GM12878 (cell line): Measurements from ENCODE around the gene CHCHD3. TPM values are rescaled to one million over a fixed set of nuclear protein-coding genes. Genes with fewer than 3 reads are reported as not detected.
A peak's percentile ranks its signal among the peaks of the same experiment; 100 is the strongest.

Source experiments
- ATAC-seq: fragments of 200-7000 bp; cut with Tn5 transposase; 3 replicates; pipeline ENCODE4 v1.9.1; 2020; ENCODE audit warnings: mild to moderate bottlenecking, moderate library complexity
- BruUV-seq: library from RNA; stranded (reverse); fragments of 400-500 nt; replicated peaks from 2 replicates; lab custom pipeline; 2021; lab: Mats Ljungman, UMichigan
- CTCF ChIA-PET: fragments of 300-600 bp; sonication (Branson Sonifier 250); formaldehyde crosslinking; extraction: SDS; loops from one replicate; lab custom pipeline; 2021; ENCODE audit warnings: inconsistent platforms; lab: Yijun Ruan, JAX
- POLR2A ChIA-PET: fragments of 350-600 bp; formaldehyde crosslinking; extraction: SDS; loops from one replicate; lab custom pipeline; 2021; ENCODE audit warnings: inconsistent platforms; lab: Charles Lee
- RAD21 ChIA-PET: fragments of 300-600 bp; sonication (Branson Sonifier 250); formaldehyde crosslinking; loops from one replicate; lab custom pipeline; 2023; ENCODE audit warnings: antibody characterized with exemption; ENCODE audit not compliant: unreplicated experiment; lab: Charles Lee
- SMC1A ChIA-PET: fragments of 300-600 bp; sonication (Branson Sonifier 250); formaldehyde crosslinking; loops from one replicate; lab custom pipeline; 2023; ENCODE audit not compliant: unreplicated experiment, uncharacterized antibody; lab: Charles Lee
- DNase-seq: peaks from one replicate; pipeline ENCODE4 v3.0.0-alpha.2; 2011; ENCODE audit warnings: low read depth, low spot score
- FAIRE-seq: peaks from 3 replicates; lab custom pipeline; 2011; peaks lifted over from hg19 to GRCh38; lab: Jason Lieb, UNC
- H2AFZ ChIP-seq: 2 replicates; pipeline ENCODE4 v1.6.0; 2011; ENCODE audit warnings: low read depth, low read length, control low read depth; ENCODE audit not compliant: control insufficient read depth
- H3K27ac ChIP-seq: 2 replicates; pipeline ENCODE4 v1.5.1; 2011; ENCODE audit warnings: control low read depth; ENCODE audit not compliant: control insufficient read depth, insufficient read depth
- H3K27me3 ChIP-seq, 2 experiments: replicated peaks in 1 of 2; 2 replicates each; pipeline versions ENCODE4 v1.6.0 to v1.6.1; 2011; ENCODE audit warnings: low read length in 1 of 2; ENCODE audit not compliant: control insufficient read depth in 2 of 2, insufficient read depth in 2 of 2
- H3K36me3 ChIP-seq, 2 experiments: 2 replicates each; pipeline ENCODE4 v1.5.1; 2011; ENCODE audit warnings: low read length in 1 of 2; ENCODE audit not compliant: control insufficient read depth in 2 of 2, insufficient read depth in 2 of 2
- H3K4me1 ChIP-seq: 2 replicates; pipeline ENCODE4 v1.6.1; 2011; ENCODE audit warnings: mild to moderate bottlenecking, low read length, moderate library complexity, mixed read lengths; ENCODE audit not compliant: control insufficient read depth, insufficient read depth
- H3K4me2 ChIP-seq: 2 replicates; pipeline ENCODE4 v1.6.0; 2011; ENCODE audit warnings: control low read depth; ENCODE audit not compliant: control insufficient read depth, insufficient read depth
- H3K4me3 ChIP-seq: fragments of 200-600 bp; sonication (generic); 2 replicates; pipeline ENCODE4 v1.5.1; 2016
- H3K79me2 ChIP-seq: 2 replicates; pipeline ENCODE4 v1.6.0; 2011; ENCODE audit warnings: low read length; ENCODE audit not compliant: control insufficient read depth, insufficient read depth
- H3K9ac ChIP-seq: 2 replicates; pipeline ENCODE4 v1.8.0; 2011; ENCODE audit warnings: low read length, control low read depth, mixed read lengths; ENCODE audit not compliant: control insufficient read depth, insufficient read depth
- H3K9me3 ChIP-seq: replicated peaks from 3 replicates; pipeline ENCODE4 v1.5.1; 2011; ENCODE audit warnings: mild to moderate bottlenecking, low read length; ENCODE audit not compliant: control insufficient read depth, insufficient read depth
- H4K20me1 ChIP-seq: 2 replicates; pipeline ENCODE4 v1.6.0; 2011; ENCODE audit not compliant: control insufficient read depth, insufficient read depth
- ESRRA ChIP-seq: IDR thresholded peaks from 2 replicates; pipeline ENCODE4 v1.6.1; 2012; ENCODE audit warnings: mild to moderate bottlenecking, low read length, improper control_type of control experiment
- POLR2AphosphoS5 ChIP-seq: IDR thresholded peaks from 2 replicates; pipeline ENCODE4 v1.6.1; 2011; ENCODE audit warnings: mild to moderate bottlenecking, low read length, inconsistent platforms
- RAD21 ChIP-seq: IDR thresholded peaks from 2 replicates; pipeline ENCODE4 v1.6.1; 2011; ENCODE audit warnings: mild to moderate bottlenecking, low read depth, low read length, moderate library complexity; ENCODE audit not compliant: insufficient read depth
- TAF1 ChIP-seq: IDR thresholded peaks from 2 replicates; pipeline ENCODE4 v1.6.1; 2011; ENCODE audit warnings: mild to moderate bottlenecking, low read depth, low read length, borderline replicate concordance
- WGBS: methylation state at CpG from one replicate; pipeline ENCODE4 v1.1.6; 2016; ENCODE audit warnings: low lambda C conversion rate; ENCODE audit not compliant: insufficient replicate concordance, insufficient coverage; ENCODE audit errors: missing lambda C conversion rate; 5-methylcytosine and 5-hydroxymethylcytosine counted together
- in situ Hi-C: fragments of 300-500 bp; cut with MboI; formaldehyde crosslinking; loops from 9 replicates; pipeline ENCODE4 v1.14.3; 2018; ENCODE audit warnings: mixed read lengths
- intact Hi-C: fragments of 100-400 bp; cut with micrococcal nuclease; formaldehyde crosslinking; loops from one replicate; pipeline ENCODE4 v1.14.2; 2022; ENCODE audit not compliant: unreplicated experiment
- polyA plus RNA-seq, 11 experiments: library from polyadenylated mRNA; depleted of rRNA in 4 of 11; unstranded in 6 of 11; stranded (reverse) in 5 of 11; fragments of >200 nt; fragmentation: Nextera tagmentation in 4 of 11; fragmentation: Illumina TruSeq in 1 of 11; extraction: Ambion mirVana in 4 of 11; extraction: Trizol in 1 of 11; gene quantifications; 1 replicate in 1 of 11; 2 replicates in 10 of 11; pipeline versions ENCODE4 v1.2.1 to v1.2.3, GENCODE V29; 2011 to 2016; ENCODE audit warnings: inconsistent platforms in 2 of 11, missing spikeins in 2 of 11, low read depth in 1 of 11
- total RNA-seq, 4 experiments: library from RNA; depleted of rRNA in 3 of 4; stranded (reverse); fragments of >200 nt in 3 of 4; fragmentation: Illumina TruSeq in 1 of 4; extraction: Trizol in 1 of 4; gene quantifications; 2 replicates each; pipeline versions ENCODE4 v1.2.1 to v1.2.3, GENCODE V29; 2013 to 2021

CHCHD3 gene
- total and polyA plus RNA-seq, 10 of the 15 experiments (the other 5 are each of a cell fraction or from before 2014, with no cell fraction given): 38.3 to 178 (median 96.2) TPM

GRCh38 chr7:132979524-132979923, 102.4 kb downstream of the CHCHD3 start:
- intact Hi-C loops: no loop called here
- Histone ChIP-seq H3K79me2 (peaks cover 8% of the 10 kb centered on the region), H3K4me3 (no peak overlapping the region), H3K36me3 (no peaks in the 10 kb centered on the region; a peak in 1 of 4 replicates), H3K4me1 (peaks cover 9% of the 10 kb centered on the region; the same call in 1 of the 2 replicates), H3K4me2 (no peak overlapping the region), H3K9ac (no peak overlapping the region), H2AFZ (no peak overlapping the region), H3K27ac (no peak overlapping the region), H3K9me3 (no peaks in the 10 kb centered on the region; the same call in 2 of the 3 replicates), H4K20me1 (no peaks in the 10 kb centered on the region), H3K27me3 (no peaks in the 10 kb centered on the region)
- ChIA-PET POLR2A (no interaction called here), RAD21 (interaction anchor here (1.3 kb wide), 1 partner anchor 12 kb away, joined by 6 read pairs; no protein-coding TSS in a partner anchor), SMC1A (interaction anchor here (1.1 to 3.6 kb wide), 4 partner anchors 12 to 96 kb away, joined by 3 to 27 read pairs (median 7); no protein-coding TSS in a partner anchor), CTCF (interaction anchor here (1.4 to 1.7 kb wide), 2 partner anchors 11 to 72 kb away, joined by 3 read pairs; no protein-coding TSS in a partner anchor)
- in situ Hi-C loops: no loop called here
- peak; percentile 61 for ATAC-seq
- DNase-seq: no peak
- BruUV-seq: no TSS peak
- FAIRE-seq: no peak
- TF ChIP-seq TAF1 (no peak), ESRRA (no peak)

DNA sequence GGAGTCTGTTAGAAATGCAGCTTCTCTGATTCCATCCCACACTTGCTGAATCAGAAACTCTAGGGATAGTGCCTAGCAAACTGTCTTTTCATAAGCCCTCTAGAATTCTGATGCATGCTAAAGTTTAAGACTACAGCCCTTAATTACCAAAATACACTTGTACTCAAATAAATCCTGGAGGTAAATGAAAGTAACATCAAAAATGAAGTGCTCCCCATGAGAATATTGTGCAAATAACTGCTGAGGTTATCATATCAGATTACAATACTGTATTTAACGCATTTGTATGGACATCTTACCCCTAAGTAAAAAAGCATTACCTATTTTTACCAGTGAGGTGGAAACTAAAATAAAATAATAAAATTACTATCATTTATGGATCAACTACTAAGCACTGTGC, 104.7 kb downstream of the CHCHD3 start:
- H4K20me1 ChIP-seq: no peaks in the 10 kb centered on the region
- H3K9ac ChIP-seq: no peak overlapping the region
- peaks cover 0 to 5% of the 10 kb centered on the region in 2 experiments; a peak in 2 of 4 replicates for H3K36me3 ChIP-seq
- in situ Hi-C loops: no loop called here
- no TSS peak for BruUV-seq
- peaks cover 9% of the 10 kb centered on the region; the same call in 1 of the 2 replicates for H3K4me1 ChIP-seq
- TF ChIP-seq POLR2AphosphoS5 (no peak), RAD21 (no peak)
- H3K27ac ChIP-seq: no peak overlapping the region
- H3K27me3 ChIP-seq: no peaks in the 10 kb centered on the region
- ATAC-seq (no peak), FAIRE-seq (no peak), DNase-seq (no peak)
- peaks cover 8% of the 10 kb centered on the region for H3K79me2 ChIP-seq
- H2AFZ ChIP-seq: no peak overlapping the region
- POLR2A ChIA-PET: interaction anchor here (0.5 to 0.6 kb wide), 2 partner anchors 14 kb away, joined by 3 to 4 read pairs; no protein-coding TSS in a partner anchor
- no peak overlapping the region for H3K4me3 ChIP-seq
- H3K9me3 ChIP-seq: no peaks in the 10 kb centered on the region
- intact Hi-C loops: no loop called here
- CTCF ChIA-PET: no interaction called here
- H3K4me2 ChIP-seq: no peak overlapping the region
- 97% methylated on average over 1 of the region's 1 CpG for WGBS
- RAD21 ChIA-PET: interaction anchor here (0.9 kb wide), 1 partner anchor 70 kb away, joined by 3 read pairs; no protein-coding TSS in a partner anchor
- SMC1A ChIA-PET: interaction anchor here (1.7 to 2.2 kb wide), 2 partner anchors 15 to 18 kb away, joined by 5 to 6 read pairs; no protein-coding TSS in a partner anchor
